CD4-positive, alpha-beta T cell (primary cell): ENCODE data around the gene NAA15. TPM values are rescaled to one million over a fixed set of nuclear protein-coding genes. Genes with fewer than 3 reads are reported as not detected.

ENCODE experiments used
- ATAC-seq: fragments of 200-7000 bp; cut with Tn5 transposase; one replicate; pipeline ENCODE4 v1.10.0; 2022; ENCODE audit warnings: mild to moderate bottlenecking; ENCODE audit not compliant: poor library complexity
- CTCF ChIA-PET: fragments of 350-600 bp; sonication (Branson Sonifier 250); formaldehyde crosslinking; loops from one replicate; lab custom pipeline; 2021; ENCODE audit warnings: antibody characterized with exemption, inconsistent platforms; lab: Charles Lee
- POLR2A ChIA-PET: fragments of 350-600 bp; sonication (Branson Sonifier 250); formaldehyde crosslinking; loops from one replicate; lab custom pipeline; 2021; ENCODE audit warnings: antibody characterized with exemption, inconsistent platforms; lab: Charles Lee
- DNase-seq, 14 experiments: peaks; one replicate each; pipeline ENCODE4 v3.0.0-alpha.2; 2013 to 2020; ENCODE audit warnings: mixed read lengths in 2 of 14
- H3K27ac ChIP-seq, 2 donors: one replicate each; pipeline versions ENCODE4 v1.5.1 to v1.7.0; 2013; ENCODE audit warnings: low read length in 2 of 2, low read depth in 1 of 2, mild to moderate bottlenecking in 1 of 2
- H3K27me3 ChIP-seq, 2 experiments: 1 replicate in 1 of 2; 2 replicates in 1 of 2; pipeline versions ENCODE4 v1.6.1 to v1.7.0; 2013; ENCODE audit warnings: low read length in 2 of 2, control low read depth in 1 of 2, mild to moderate bottlenecking in 1 of 2, moderate library complexity in 1 of 2; ENCODE audit not compliant: insufficient read depth in 2 of 2, control insufficient read depth in 1 of 2
- H3K36me3 ChIP-seq: one replicate; pipeline ENCODE4 v1.6.1; 2013; ENCODE audit warnings: low read length, control low read depth; ENCODE audit not compliant: insufficient read depth
- H3K4me1 ChIP-seq: one replicate; pipeline ENCODE4 v1.6.1; 2013; ENCODE audit warnings: low read length, control low read depth; ENCODE audit not compliant: insufficient read depth
- H3K4me3 ChIP-seq: one replicate; pipeline ENCODE4 v1.5.1; 2013; ENCODE audit warnings: mild to moderate bottlenecking, low read length, moderate library complexity
- H3K9me3 ChIP-seq, 2 experiments: 1 replicate in 1 of 2; 2 replicates in 1 of 2; pipeline versions ENCODE4 v1.6.1 to v1.7.0; 2013; ENCODE audit warnings: low read length in 2 of 2, mild to moderate bottlenecking in 2 of 2, control low read depth in 1 of 2, moderate library complexity in 1 of 2; ENCODE audit not compliant: control insufficient read depth in 1 of 2, insufficient read depth in 1 of 2
- H3K27ac Mint-ChIP-seq: one replicate; pipeline ENCODE4 v1.8.0; 2020; ENCODE audit warnings: mixed read lengths
- H3K27me3 Mint-ChIP-seq: one replicate; pipeline ENCODE4 v1.8.0; 2021; ENCODE audit warnings: mixed read lengths
- H3K36me3 Mint-ChIP-seq: one replicate; pipeline ENCODE4 v1.8.0; 2021; ENCODE audit warnings: low read depth, mixed read lengths
- H3K4me1 Mint-ChIP-seq: one replicate; pipeline ENCODE4 v1.8.0; 2021; ENCODE audit warnings: low read depth, mixed read lengths
- H3K4me3 Mint-ChIP-seq: one replicate; pipeline ENCODE4 v1.8.0; 2020; ENCODE audit warnings: mild to moderate bottlenecking, mixed read lengths
- H3K9me3 Mint-ChIP-seq: one replicate; pipeline ENCODE4 v1.8.0; 2020; ENCODE audit warnings: mixed read lengths
- CTCF ChIP-seq: fragments of 200-600 bp; IDR thresholded peaks from one replicate; pipeline ENCODE4 v1.8.0; 2022; ENCODE audit warnings: antibody characterized with exemption, mild to moderate bottlenecking
- intact Hi-C, 2 experiments: fragments of 100-400 bp; cut with DNase I in 1 of 2; cut with micrococcal nuclease in 1 of 2; formaldehyde crosslinking; loops; one replicate each; pipeline versions ENCODE4 v1.15.1 to v1.9.0; 2023 to 2025; cut with DNase I, micrococcal nuclease
- total RNA-seq, 174 experiments: library from RNA in 2 of 174; stranded (reverse) in 2 of 174; gene quantifications; one replicate each; pipeline ENCODE4 v1.2.3 and lab custom pipeline; 2021 to 2026

Gene NAA15
- total RNA-seq, 2 experiments from 2014 or later: 54.2 to 57.1 TPM

- ATAC-seq (no peak), DNase-seq (no peak)
- Histone ChIP-seq H3K36me3 (peaks cover under 1% of the 10 kb centered on the region), H3K27ac (no peak overlapping the region), H3K4me1 (peaks cover 24% of the 10 kb centered on the region), H3K9me3 (no peaks in the 10 kb centered on the region), H3K4me3 (no peak overlapping the region), H3K27me3 (no peaks in the 10 kb centered on the region)
- CTCF ChIA-PET: interaction anchor here (1.2 to 1.9 kb wide), 3 partner anchors 200 to 269 kb away, joined by 5 to 9 read pairs (median 6); no protein-coding TSS in a partner anchor
- intact Hi-C loops: loop anchor here in 1 of 2 experiments (5.0 kb wide), 1 partner anchor 282 kb away; the partner anchor contains the start of gene NOCT
- POLR2A ChIA-PET: interaction anchor here (0.6 to 4.2 kb wide), 6 partner anchors 16 to 256 kb away, joined by 4 to 57 read pairs (median 27); partner anchors contain the start of genes ELF2, RAB33B and SETD7
- H3K4me3 Mint-ChIP-seq: peak overlapping the region; percentile 95
- peaks cover 66% of the 10 kb centered on the region for H3K4me1 Mint-ChIP-seq
- no peaks in the 10 kb centered on the region for H3K27me3 Mint-ChIP-seq
- peaks cover 44% of the 10 kb centered on the region for H3K36me3 Mint-ChIP-seq
- no peaks in the 10 kb centered on the region for H3K9me3 Mint-ChIP-seq
- TF ChIP-seq CTCF: no peak
- H3K27ac Mint-ChIP-seq: peak overlapping the region; percentile 94
These were observed 1.8 kb upstream of the NAA15 start for GRCh38 chr4:139299536-139299935.

DNA sequence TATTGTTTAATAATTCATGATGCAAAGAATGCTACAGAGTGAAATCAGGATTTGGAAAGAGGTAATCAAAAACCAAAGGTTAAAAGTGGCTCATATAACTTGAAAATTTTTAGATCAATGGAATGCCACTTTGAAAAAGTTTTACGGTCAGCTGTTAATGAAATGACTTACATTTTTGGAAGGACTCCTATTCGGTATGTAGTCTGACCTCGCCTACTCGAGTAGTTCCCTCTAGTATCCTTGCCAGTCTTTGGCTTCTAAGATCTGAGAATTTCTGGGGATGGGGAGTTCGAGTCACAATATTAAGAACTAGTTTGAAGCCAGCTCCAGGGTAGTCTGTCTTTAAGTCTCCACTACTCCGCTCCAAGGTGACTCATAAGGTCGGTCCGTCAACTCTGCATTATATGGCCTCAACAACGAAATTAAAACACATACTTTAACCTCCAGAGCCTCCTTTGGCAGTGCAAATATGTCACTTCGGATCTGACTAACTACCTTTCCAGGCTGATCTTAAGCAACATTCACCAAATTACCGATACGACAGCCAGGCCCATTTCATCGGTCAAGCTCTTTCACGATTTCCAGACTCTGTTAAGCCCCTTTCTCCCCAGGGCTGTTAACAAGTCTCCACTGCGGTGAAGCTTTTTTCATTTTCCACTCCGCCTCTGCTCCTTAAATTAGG is 733 bp upstream of the NAA15 start:
- Histone ChIP-seq H3K27ac (peak overlapping the region; percentile 97 to 98), H3K36me3 (peaks cover 3% of the 10 kb centered on the region), H3K4me1 (peaks cover 27% of the 10 kb centered on the region), H3K4me3 (peak overlapping the region; percentile 91), H3K9me3 (no peaks in the 10 kb centered on the region), H3K27me3 (no peaks in the 10 kb centered on the region)
- TF ChIP-seq CTCF: no peak
- intact Hi-C loops: loop anchor here (1.0 to 10.0 kb wide), 9 partner anchors 42 to 1074 kb away; partner anchors contain the start of genes ELF2 (in 1 of the 2), MAML3 (in 1 of the 2), NOCT (in 1 of the 2) and SCOC (in 1 of the 2)
- no peaks in the 10 kb centered on the region for H3K9me3 Mint-ChIP-seq
- DNase-seq: peak in 5 of 14 experiments; percentile 15 to 64 (median 28)
- POLR2A ChIA-PET: interaction anchor here (0.6 to 4.2 kb wide), 22 partner anchors 8 to 1223 kb away, joined by 3 to 61 read pairs (median 6); partner anchors contain the start of genes ELF2, ELMOD2, NOCT and RAB33B
- H3K27ac Mint-ChIP-seq: peak overlapping the region; percentile 94
- peak overlapping the region; percentile 95 for H3K4me3 Mint-ChIP-seq
- no peaks in the 10 kb centered on the region for H3K27me3 Mint-ChIP-seq
- peaks cover 69% of the 10 kb centered on the region for H3K4me1 Mint-ChIP-seq
- H3K36me3 Mint-ChIP-seq: peaks cover 44% of the 10 kb centered on the region
- peak; percentile 9 for ATAC-seq
- CTCF ChIA-PET: interaction anchor here (1.0 to 2.9 kb wide), 9 partner anchors 8 to 270 kb away, joined by 3 to 14 read pairs (median 4); no protein-coding TSS in a partner anchor

- ChIA-PET CTCF (interaction anchor here (0.5 to 2.9 kb wide), 10 partner anchors 10 to 286 kb away, joined by 3 to 14 read pairs (median 4); no protein-coding TSS in a partner anchor), POLR2A (interaction anchor here (0.9 to 4.2 kb wide), 18 partner anchors 9 to 355 kb away, joined by 3 to 61 read pairs (median 6); partner anchors contain the start of genes ELF2, RAB33B and SETD7)
- peak within 1 kb of the TSS; percentile 91 for H3K4me3 ChIP-seq
- peaks cover 52% of the 10 kb centered on the region for H3K36me3 Mint-ChIP-seq
- H3K4me3 Mint-ChIP-seq: peak within 1 kb of the TSS; percentile 95
- intact Hi-C loops: loop anchor here (1.0 to 10.0 kb wide), 11 partner anchors 40 to 1073 kb away; partner anchors contain the start of genes ELF2 (in 1 of the 2), MAML3 (in 1 of the 2), NOCT (in 1 of the 2) and RAB33B (in 1 of the 2)
- peak within 1 kb of the TSS; percentile 97 to 98 for H3K27ac ChIP-seq
- DNase-seq (peak; percentile 27 to 86 (median 60)), ATAC-seq (peak; percentile 49)
- H3K36me3 ChIP-seq: peaks cover 3% of the 10 kb centered on the region
- peaks cover 26% of the 10 kb centered on the region for H3K4me1 ChIP-seq
- no peaks in the 10 kb centered on the region for H3K9me3 ChIP-seq
- no peaks in the 10 kb centered on the region for H3K9me3 Mint-ChIP-seq
- H3K27me3 ChIP-seq: no peaks in the 10 kb centered on the region
- H3K4me1 Mint-ChIP-seq: peaks cover 70% of the 10 kb centered on the region
- peak within 1 kb of the TSS; percentile 94 for H3K27ac Mint-ChIP-seq
- H3K27me3 Mint-ChIP-seq: no peaks in the 10 kb centered on the region
- peak; percentile 38 for TF ChIP-seq CTCF
These were observed 711 bp downstream of the NAA15 start, which contains the start of gene NDUFC1 for GRCh38 chr4:139301821-139302611. Gene NDUFC1, minus strand, starts transcription at chr4:139302477. Its CDS starts 6,679 bp downstream, at chr4:139295798.
